MM.1S (cell line): ENCODE data around the gene KLK15.

Source experiments
- CTCF ChIP-seq: fragments of 300-600 bp; sonication (generic); IDR thresholded peaks from 2 replicates; pipeline ENCODE4 v1.5.1; 2016; ENCODE audit warnings: antibody characterized with exemption, low read length, mixed read lengths
- EZH2 ChIP-seq: fragments of 300-600 bp; sonication (generic); optimal IDR thresholded peaks from 2 replicates; pipeline ENCODE3; 2017; ENCODE audit warnings: low read depth, mild to moderate bottlenecking, antibody characterized with exemption, low read length, mixed read lengths

GRCh38 chr19:50817941-50818858, 15.2 kb downstream of the KLK15 start:
- no peak for TF ChIP-seq CTCF
- no peak for TF ChIP-seq EZH2
